ENCODE measurements around the gene TTC39A. TPM values are rescaled to one million over a fixed set of nuclear protein-coding genes. Genes with fewer than 3 reads are reported as not detected.

Gene TTC39A
- total RNA-seq, 2 donors from 2014 or later = 0.74 TPM; not detected in 1

GRCh38 chr1:51345300-51345687 is 14.9 kb upstream of the TTC39A start:
- no peak overlapping the region for H3K4me3 Mint-ChIP-seq
- H3K27me3 Mint-ChIP-seq = peaks cover 18% of the 10 kb centered on the region
- ATAC-seq (replicated peaks) = no peak
- no peaks in the 10 kb centered on the region for H3K4me1 Mint-ChIP-seq
- no peaks in the 10 kb centered on the region for H3K9me3 Mint-ChIP-seq
- H3K27ac Mint-ChIP-seq = no peak overlapping the region
- no peaks in the 10 kb centered on the region for H3K36me3 Mint-ChIP-seq (ENCODE audit: low read depth)

- Mint-ChIP-seq H3K27me3 (peaks cover 18% of the 10 kb centered on the region), H3K27ac (no peak overlapping the region), H3K9me3 (no peaks in the 10 kb centered on the region), H3K36me3 (ENCODE audit: low read depth) (no peaks in the 10 kb centered on the region), H3K4me1 (no peaks in the 10 kb centered on the region), H3K4me3 (no peak overlapping the region)
- ATAC-seq (replicated peaks) = no peak
These were observed 14.4 kb upstream of the TTC39A start for GRCh38 chr1:51344602-51345299.

GRCh38 chr1:51344276-51344601 is 13.9 kb upstream of the TTC39A start:
- no peaks in the 10 kb centered on the region for H3K9me3 Mint-ChIP-seq
- ATAC-seq (replicated peaks) = no peak
- H3K27ac Mint-ChIP-seq = no peak overlapping the region
- H3K27me3 Mint-ChIP-seq = peaks cover 19% of the 10 kb centered on the region
- no peaks in the 10 kb centered on the region for H3K36me3 Mint-ChIP-seq (ENCODE audit: low read depth)
- no peak overlapping the region for H3K4me3 Mint-ChIP-seq
- H3K4me1 Mint-ChIP-seq = no peaks in the 10 kb centered on the region

- no peaks in the 10 kb centered on the region for H3K9me3 Mint-ChIP-seq
- ATAC-seq (replicated peaks) = no peak
- H3K36me3 Mint-ChIP-seq (ENCODE audit: low read depth) = no peaks in the 10 kb centered on the region
- H3K4me1 Mint-ChIP-seq = no peaks in the 10 kb centered on the region
- no peak overlapping the region for H3K4me3 Mint-ChIP-seq
- no peak overlapping the region for H3K27ac Mint-ChIP-seq
- peaks cover 24% of the 10 kb centered on the region for H3K27me3 Mint-ChIP-seq
These were observed 13.3 kb upstream of the TTC39A start for GRCh38 chr1:51343624-51344023.

- Mint-ChIP-seq H3K4me1 (no peaks in the 10 kb centered on the region), H3K27me3 (peaks cover 28% of the 10 kb centered on the region), H3K9me3 (no peaks in the 10 kb centered on the region), H3K36me3 (ENCODE audit: low read depth) (no peaks in the 10 kb centered on the region), H3K4me3 (no peak overlapping the region), H3K27ac (no peak overlapping the region)
- no peak for ATAC-seq (replicated peaks)
These were observed 12.3 kb upstream of the TTC39A start for GRCh38 chr1:51342591-51343206.

GRCh38 chr1:51341876-51342496 is 11.6 kb upstream of the TTC39A start:
- no peaks in the 10 kb centered on the region for H3K9me3 Mint-ChIP-seq
- no peak overlapping the region for H3K27ac Mint-ChIP-seq
- H3K27me3 Mint-ChIP-seq = peaks cover 28% of the 10 kb centered on the region
- ATAC-seq (replicated peaks) = no peak
- H3K4me1 Mint-ChIP-seq = no peaks in the 10 kb centered on the region
- no peaks in the 10 kb centered on the region for H3K36me3 Mint-ChIP-seq (ENCODE audit: low read depth)
- H3K4me3 Mint-ChIP-seq = no peak overlapping the region

- H3K36me3 Mint-ChIP-seq (ENCODE audit: low read depth) = no peaks in the 10 kb centered on the region
- H3K9me3 Mint-ChIP-seq = no peaks in the 10 kb centered on the region
- no peaks in the 10 kb centered on the region for H3K4me1 Mint-ChIP-seq
- H3K27me3 Mint-ChIP-seq = peaks cover 28% of the 10 kb centered on the region
- no peak overlapping the region for H3K27ac Mint-ChIP-seq
- ATAC-seq (replicated peaks) = no peak
- H3K4me3 Mint-ChIP-seq = no peak overlapping the region
These were observed 10.0 kb upstream of the TTC39A start for GRCh38 chr1:51340380-51340779.

- Mint-ChIP-seq H3K27ac (no peak overlapping the region), H3K27me3 (peaks cover 12% of the 10 kb centered on the region)
These were observed 6.3 kb upstream of the TTC39A start for GRCh38 chr1:51336711-51337110.

DNA sequence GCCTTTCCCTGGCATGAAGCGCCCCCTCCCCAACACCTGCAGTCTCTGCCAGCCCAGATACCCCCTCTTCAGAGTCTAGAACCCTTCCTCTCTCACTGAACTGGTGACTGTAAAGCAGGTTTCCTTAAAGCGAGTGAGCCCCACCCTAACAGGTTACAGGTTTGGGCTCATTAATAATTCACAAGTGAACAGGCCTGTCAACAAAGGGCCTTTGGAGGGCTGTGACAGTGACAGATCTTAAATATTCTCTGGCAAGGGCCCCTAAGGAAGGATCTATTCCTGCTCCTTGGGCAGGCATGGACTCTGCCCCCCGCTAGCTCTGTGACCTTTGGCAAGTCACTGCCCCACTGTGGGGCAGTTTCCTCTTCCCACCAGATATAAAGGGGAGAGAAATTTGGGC is 5.6 kb upstream of the TTC39A start:
- no peak for ATAC-seq (replicated peaks)
- Mint-ChIP-seq H3K27me3 (peaks cover 19% of the 10 kb centered on the region), H3K4me1 (peaks cover 5% of the 10 kb centered on the region), H3K9me3 (no peaks in the 10 kb centered on the region), H3K4me3 (no peak overlapping the region), H3K36me3 (ENCODE audit: low read depth) (peaks cover 3% of the 10 kb centered on the region), H3K27ac (no peak overlapping the region)

More at GRCh38 chr1:51336711-51337110, 6.3 kb upstream of the TTC39A start:
- Mint-ChIP-seq H3K4me3 (no peak overlapping the region), H3K9me3 (no peaks in the 10 kb centered on the region), H3K36me3 (ENCODE audit: low read depth) (no peaks in the 10 kb centered on the region), H3K4me1 (no peaks in the 10 kb centered on the region)
- ATAC-seq (replicated peaks) = no peak

- Mint-ChIP-seq H3K9me3 (no peaks in the 10 kb centered on the region), H3K27ac (no peak overlapping the region), H3K4me3 (peak overlapping the region; percentile 73), H3K36me3 (ENCODE audit: low read depth) (peaks cover 6% of the 10 kb centered on the region), H3K4me1 (peaks cover 8% of the 10 kb centered on the region), H3K27me3 (peaks cover 28% of the 10 kb centered on the region)
- ATAC-seq (replicated peaks) = peak; percentile 46
These were observed 1.1 kb upstream of the TTC39A start for GRCh38 chr1:51331206-51332100.

- H3K9me3 Mint-ChIP-seq = no peaks in the 10 kb centered on the region
- H3K27ac Mint-ChIP-seq = no peak overlapping the region
- peaks cover 8% of the 10 kb centered on the region for H3K4me1 Mint-ChIP-seq
- ATAC-seq (replicated peaks) = no peak
- peaks cover 33% of the 10 kb centered on the region for H3K27me3 Mint-ChIP-seq
- peak overlapping the region; percentile 16 for H3K4me3 Mint-ChIP-seq
- peaks cover 6% of the 10 kb centered on the region for H3K36me3 Mint-ChIP-seq (ENCODE audit: low read depth)
These were observed 678 bp downstream of the TTC39A start for GRCh38 chr1:51329443-51330325.

GRCh38 chr1:51328926-51329325 is 1.4 kb downstream of the TTC39A start:
- H3K27ac Mint-ChIP-seq = no peak overlapping the region
- peaks cover 6% of the 10 kb centered on the region for H3K36me3 Mint-ChIP-seq (ENCODE audit: low read depth)
- ATAC-seq (replicated peaks) = no peak
- no peaks in the 10 kb centered on the region for H3K9me3 Mint-ChIP-seq
- no peak overlapping the region for H3K4me3 Mint-ChIP-seq
- peaks cover 33% of the 10 kb centered on the region for H3K27me3 Mint-ChIP-seq
- peaks cover 8% of the 10 kb centered on the region for H3K4me1 Mint-ChIP-seq

DNA sequence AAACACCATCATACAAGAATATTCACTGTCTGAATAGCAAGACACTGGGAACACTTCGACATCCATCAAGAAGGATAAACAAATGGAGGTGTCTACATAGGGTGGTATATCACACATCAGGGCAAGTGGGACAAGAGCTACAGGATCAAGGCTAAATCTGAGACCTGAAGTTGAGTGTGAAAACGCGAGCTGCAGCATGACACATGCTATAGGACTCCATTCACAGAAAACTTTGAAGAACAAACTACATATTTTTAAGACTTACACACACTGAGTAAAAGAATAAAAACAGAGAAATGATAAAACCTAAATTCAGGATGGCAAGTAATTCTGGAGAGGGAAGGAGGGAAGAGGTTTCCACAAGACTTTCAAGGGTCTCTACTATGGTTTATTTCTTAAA is 2.1 kb downstream of the TTC39A start:
- no peak overlapping the region for H3K4me3 Mint-ChIP-seq

DNA sequence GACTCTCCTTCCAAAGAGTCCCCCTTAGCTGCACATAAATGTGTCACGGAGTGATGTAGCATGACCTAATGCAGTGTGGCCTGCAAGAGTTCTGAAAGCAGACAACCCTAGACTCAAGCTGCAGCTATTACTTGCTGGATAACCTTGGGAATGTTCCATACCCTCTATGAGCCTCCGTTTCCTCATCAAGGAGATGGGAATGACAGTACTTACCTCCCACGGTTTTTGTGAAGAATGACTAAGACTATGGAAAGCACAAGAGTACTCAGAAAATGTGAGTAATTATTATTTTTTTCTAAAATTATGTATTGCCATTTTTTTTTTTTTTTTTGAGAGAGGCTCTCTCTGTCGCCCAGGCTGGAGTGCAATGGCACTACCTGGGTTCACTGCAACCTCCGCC is 3.0 kb downstream of the TTC39A start:
- Mint-ChIP-seq H3K36me3 (ENCODE audit: low read depth) (peaks cover 6% of the 10 kb centered on the region), H3K27ac (no peak overlapping the region), H3K4me1 (peaks cover 8% of the 10 kb centered on the region), H3K9me3 (no peaks in the 10 kb centered on the region), H3K4me3 (no peak overlapping the region), H3K27me3 (peaks cover 33% of the 10 kb centered on the region)
- ATAC-seq (replicated peaks) = no peak

More for the DNA sequence above, 2.1 kb downstream of the TTC39A start:
- peaks cover 6% of the 10 kb centered on the region for H3K36me3 Mint-ChIP-seq (ENCODE audit: low read depth)
- H3K27me3 Mint-ChIP-seq = peaks cover 33% of the 10 kb centered on the region
- no peak for ATAC-seq (replicated peaks)
- peaks cover 8% of the 10 kb centered on the region for H3K4me1 Mint-ChIP-seq
- H3K9me3 Mint-ChIP-seq = no peaks in the 10 kb centered on the region
- H3K27ac Mint-ChIP-seq = no peak overlapping the region
